Sciatic nerve (tissue), 2 donors: ENCODE results near the gene BANP. TPM values are rescaled to one million over a fixed set of nuclear protein-coding genes. Genes with fewer than 3 reads are reported as not detected.
A peak's percentile ranks its signal among the peaks of the same experiment; 100 is the strongest.
"Not testable (repeated sequence)": the region's sequence is repeated elsewhere in the genome, so short reads cannot be mapped to it uniquely, and the experiment has no call there.

Experiments used
- ATAC-seq: fragments of 200-7000 bp; cut with Tn5 transposase; one replicate; pipeline ENCODE4 v1.9.1; 2020; ENCODE audit warnings: mild to moderate bottlenecking, moderate library complexity
- DNase-seq: peaks from one replicate; pipeline ENCODE4 v3.0.0-alpha.2; 2020; ENCODE audit warnings: low spot score
- intact Hi-C: fragments of 100-400 bp; cut with DNase I; formaldehyde crosslinking; loops from one replicate; pipeline ENCODE4 v1.14.2; 2022
- total RNA-seq: library from RNA; stranded (reverse); fragmentation: NEBNext Ultra II Directional; extraction: Animal tissue kit (Norgen Biotek cat#: 25700); gene quantifications from one replicate; pipeline ENCODE4 v1.2.1, GENCODE V29; 2021
- donor health status: DM: no; HTN: no; CAD: no.
- donor health status: DM: no; HTN: no; CAD: no.

The BANP gene, protein sequence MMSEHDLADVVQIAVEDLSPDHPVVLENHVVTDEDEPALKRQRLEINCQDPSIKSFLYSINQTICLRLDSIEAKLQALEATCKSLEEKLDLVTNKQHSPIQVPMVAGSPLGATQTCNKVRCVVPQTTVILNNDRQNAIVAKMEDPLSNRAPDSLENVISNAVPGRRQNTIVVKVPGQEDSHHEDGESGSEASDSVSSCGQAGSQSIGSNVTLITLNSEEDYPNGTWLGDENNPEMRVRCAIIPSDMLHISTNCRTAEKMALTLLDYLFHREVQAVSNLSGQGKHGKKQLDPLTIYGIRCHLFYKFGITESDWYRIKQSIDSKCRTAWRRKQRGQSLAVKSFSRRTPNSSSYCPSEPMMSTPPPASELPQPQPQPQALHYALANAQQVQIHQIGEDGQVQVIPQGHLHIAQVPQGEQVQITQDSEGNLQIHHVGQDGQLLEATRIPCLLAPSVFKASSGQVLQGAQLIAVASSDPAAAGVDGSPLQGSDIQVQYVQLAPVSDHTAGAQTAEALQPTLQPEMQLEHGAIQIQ
- total RNA-seq: 32.3 TPM

DNA sequence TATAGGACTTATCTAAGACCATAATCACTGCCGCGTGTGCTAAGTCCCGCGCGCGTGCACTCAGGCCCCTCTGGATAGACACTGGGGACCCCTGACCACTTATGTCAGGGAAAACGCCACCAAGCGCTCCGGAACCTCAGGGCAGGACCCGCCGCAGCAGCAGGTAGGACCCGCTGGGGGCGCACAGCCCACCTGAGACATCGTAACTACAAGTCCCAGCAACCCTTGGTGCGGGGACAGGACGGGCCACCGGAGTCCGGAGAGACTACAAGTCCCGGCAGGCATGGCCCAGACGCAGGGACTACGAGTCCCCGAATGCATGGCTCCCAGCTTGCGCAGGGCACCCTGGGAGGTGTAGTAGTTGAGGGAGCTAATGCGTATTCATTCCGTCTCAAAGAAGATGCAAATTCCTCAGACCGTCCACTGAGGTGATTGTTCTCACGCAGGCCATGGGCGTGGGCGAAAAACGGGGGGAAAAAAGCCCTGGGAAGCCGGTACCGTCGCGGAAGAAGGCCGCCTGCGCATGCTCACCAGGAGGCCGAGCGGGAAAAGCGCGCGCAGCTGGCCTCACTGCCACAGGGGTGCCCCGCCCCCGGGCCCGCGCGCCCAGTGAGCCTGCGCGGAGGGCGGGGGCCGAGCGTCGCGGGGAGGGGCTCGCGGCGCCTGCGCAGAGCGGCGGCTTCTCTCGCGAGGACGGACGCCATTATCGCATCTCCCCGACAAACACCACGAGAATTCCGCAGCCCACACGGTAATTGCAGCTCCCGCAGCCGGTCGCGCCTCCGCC, at the start of gene BANP:
Gene BANP (plus strand): TSS at position 670 of the 787 bp plus-strand sequence. CDS start 23,682 bp downstream, outside the sequence.
- intact Hi-C loops: no loop called here
- ATAC-seq: peak; percentile 97
- DNase-seq: peak; percentile 96

DNA sequence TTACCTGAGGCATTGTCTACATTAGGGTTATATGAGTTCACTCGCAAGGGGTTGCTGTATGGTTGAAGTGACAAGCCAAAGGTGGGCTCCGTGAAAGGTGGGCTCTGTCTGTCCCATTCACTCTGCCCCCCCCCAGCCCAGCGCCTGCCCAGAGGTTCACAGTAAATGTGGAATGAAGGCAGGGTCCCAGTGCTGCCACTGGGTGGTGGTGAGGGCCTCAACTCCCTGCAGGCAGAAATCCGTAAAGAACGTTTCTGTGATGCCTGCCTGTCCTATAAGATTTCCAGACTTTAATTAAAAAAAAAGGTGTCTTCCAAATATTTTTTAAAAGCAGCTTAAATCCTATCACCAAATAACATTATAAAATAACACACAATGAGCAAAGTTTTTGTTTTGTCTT, 46.3 kb upstream of the BANP start:
- intact Hi-C loops, DNase-seq, ATAC-seq: not testable (repeated sequence)

DNA sequence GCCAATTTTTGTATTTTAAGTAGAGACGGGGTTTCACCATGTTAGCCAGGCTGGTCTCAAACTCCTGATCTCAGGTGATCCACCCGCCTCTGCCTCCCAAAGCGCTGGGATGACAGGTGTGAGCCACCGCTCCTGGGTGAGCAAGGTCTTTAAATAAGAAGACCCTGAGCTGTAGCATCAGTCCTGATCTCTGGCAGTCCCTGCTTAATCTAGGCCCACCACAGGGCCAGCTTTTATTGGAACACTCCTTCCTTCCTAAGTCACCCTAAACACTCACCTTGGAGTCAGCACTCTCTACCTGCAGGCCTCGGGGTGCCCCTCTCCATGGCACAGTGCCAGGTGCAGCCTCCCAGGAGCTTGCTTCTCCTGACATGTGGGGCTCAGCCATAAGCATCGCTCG, 45.7 kb upstream of the BANP start:
- intact Hi-C loops, DNase-seq, ATAC-seq: not testable (repeated sequence)

DNA sequence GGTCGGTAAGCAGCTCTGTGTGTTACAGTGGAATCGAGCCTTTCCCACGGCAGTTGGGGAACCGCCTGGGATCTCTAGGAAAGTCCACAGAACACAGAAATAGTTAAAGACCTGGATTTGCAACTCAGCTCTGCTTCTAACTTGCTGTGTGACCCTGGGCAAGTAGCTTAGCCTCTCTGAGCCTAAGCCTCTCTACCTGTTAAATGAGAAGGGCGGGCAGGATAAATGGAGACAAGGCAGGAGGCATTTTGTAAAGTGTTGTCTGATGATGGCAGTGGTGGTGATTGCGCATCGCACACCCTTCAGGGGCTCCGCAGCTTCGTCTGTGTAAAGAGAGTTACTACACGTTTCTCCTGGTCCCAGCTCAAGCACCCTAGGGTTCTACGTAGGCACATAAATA, 43.1 kb upstream of the BANP start:
- intact Hi-C loops, DNase-seq, ATAC-seq: not testable (repeated sequence)

DNA sequence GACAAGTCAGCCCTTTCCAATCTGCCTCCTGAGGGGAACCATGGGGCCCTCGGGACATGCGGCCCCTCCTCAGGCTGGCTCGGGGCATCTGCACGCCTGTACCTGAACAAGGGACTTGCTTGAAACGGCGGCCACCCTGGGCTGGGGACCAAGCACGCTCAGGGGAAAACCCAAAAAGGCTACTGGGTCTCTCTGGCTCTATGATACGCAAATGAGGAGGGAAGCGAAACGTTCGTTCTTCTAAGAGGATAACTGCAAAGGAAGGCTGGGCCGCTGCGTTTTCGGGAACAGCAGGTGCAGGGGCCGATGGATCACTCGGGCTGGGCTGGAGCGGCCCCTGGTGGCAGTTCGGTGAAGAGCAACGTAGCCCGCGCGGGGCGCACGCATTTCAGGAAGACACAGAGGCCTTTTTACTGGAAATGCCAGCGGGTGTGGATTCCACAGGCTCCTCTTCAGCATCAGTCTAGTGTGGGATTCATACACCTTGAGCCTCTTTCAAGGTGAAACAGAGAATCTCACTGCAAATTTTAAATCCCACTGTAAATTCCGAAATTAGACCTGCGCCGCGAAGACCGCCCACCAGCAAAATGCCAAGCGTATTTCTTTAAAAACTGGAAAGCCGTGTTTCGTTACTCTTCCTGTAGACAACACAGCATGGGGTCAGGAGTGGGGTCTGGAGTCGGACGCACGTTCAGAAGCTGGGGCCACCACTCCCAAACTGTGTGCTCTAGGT, 41.9 kb upstream of the BANP start:
- DNase-seq: peak; percentile 83
- peak; percentile 39 for ATAC-seq
- intact Hi-C loops: not testable (repeated sequence)

DNA sequence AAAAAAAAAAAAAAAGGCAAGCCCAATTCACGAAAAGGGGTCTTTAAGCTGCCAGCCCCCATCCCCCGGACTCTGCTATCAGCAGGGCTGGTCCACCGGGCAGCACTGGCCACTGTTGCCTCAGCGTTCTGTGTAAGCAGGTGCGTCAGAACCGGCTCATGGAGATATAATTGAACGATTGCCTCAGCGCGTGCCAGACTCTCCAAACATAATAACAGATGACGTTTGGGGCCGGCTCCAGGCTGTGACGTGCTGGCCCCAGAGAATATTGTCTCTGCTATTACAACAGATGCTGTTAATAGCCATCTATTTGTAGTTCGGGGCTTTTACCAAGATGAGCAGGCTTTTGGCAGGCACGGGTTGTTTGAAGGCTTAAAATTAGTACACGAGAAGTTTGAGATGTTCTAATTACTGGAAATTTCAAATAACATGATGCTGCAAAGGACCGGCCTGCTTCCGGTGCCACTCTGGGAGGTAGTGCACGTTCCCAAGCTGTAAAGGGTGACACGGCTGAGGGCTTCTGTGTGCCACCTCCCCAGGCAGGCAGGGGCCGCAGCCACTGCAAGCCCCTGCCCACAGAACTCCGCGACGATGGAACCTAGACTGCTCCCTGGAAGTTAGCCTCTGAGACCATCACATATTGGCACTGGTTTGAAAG, 40.0 kb upstream of the BANP start:
- intact Hi-C loops: not testable (repeated sequence)
- ATAC-seq (peak; percentile 96), DNase-seq (peak; percentile 84)

DNA sequence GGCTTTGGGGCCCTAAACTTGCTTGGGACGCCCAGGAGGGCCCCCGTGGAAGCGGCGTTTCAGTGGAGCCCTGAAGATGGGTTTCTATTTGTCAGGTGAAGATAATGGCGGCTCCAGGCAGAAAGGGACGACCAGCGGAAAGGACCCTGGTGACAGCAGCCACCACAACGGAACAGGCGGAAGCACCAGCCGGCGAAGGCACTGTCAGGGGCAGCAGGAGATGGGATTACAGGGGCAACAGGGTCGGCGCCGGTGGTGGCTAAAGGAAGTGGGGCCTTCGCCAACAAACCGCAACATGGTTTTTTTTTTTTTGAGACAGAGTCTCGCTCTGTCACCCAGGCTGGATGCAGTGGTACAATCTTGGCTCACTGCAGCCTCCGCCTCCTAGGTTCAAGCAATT, 38.5 kb upstream of the BANP start:
- intact Hi-C loops: not testable (repeated sequence)

DNA sequence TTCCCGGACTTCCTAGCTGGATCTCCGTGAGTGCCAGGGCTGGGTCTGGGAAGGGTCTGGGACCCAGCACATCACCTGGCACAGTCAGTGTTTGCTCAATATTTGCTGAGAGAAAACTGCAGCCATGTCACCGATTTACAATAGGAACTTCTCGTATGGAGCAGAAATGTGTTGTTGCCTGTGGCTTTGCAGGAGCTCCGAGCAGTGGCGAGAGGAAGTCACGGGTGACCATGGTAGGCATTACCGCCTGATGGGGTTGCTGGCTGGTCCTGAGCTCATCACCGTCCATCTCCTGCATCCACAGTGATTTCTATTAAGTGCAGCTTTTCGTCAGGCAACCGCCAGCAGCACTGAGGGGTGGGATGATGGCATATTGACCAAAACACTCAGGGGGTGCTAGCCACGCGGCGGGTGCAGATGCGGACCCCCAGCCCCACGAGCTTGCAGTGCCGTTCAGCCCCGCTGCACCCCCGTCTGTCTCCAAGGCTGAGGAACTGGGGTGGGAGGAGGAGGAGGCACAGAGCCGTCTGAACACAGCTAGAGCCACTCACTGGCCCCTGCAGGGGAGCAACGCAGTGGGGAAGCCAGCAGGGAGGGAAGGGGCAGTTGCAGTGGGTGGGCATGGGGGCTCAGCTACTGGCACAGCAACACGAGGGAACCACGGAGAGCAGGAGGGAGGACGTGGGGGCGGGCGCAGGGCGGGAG, 37.1 kb upstream of the BANP start:
- ATAC-seq, intact Hi-C loops, DNase-seq: not testable (repeated sequence)

More for the DNA sequence above, 38.5 kb upstream of the BANP start:
- not testable (repeated sequence) for DNase-seq, ATAC-seq

DNA sequence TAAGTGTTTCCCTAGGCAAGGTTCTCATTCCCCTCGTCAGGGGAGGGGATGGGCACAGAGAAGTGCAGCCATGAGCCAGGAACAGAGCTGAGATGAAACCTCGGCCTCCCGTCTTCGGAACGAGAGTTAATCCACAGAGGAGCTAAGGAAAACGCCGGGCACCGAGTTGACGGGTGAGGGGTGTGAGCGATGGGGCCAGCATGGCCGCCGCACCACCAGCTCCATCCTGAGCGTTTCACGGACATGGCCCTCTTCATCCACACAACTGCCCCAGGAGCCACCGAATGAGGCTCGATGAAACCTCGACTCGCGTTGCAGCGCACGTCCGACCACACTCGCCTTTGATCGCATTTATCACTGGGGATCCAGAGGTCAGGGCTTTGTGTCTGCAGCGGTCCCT, 36.4 kb upstream of the BANP start:
- intact Hi-C loops: no loop called here
- ATAC-seq: no peak
- no peak for DNase-seq

DNA sequence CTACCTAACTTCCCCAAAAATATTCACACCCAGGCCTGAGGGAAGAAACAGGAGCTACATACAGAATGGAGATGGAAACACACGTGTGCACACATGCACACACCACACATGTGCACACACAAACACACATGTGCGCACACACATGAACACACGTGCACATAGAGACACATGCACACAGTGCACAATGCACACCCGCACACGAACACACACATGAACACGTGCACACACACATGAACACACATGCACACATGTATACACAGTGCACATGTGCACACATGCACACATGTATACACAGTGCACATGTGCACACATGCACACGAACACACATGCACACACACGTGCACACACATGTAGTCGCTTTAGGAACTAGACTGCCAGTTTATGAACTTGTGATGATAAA, 33.7 kb upstream of the BANP start:
- ATAC-seq (no peak), DNase-seq (no peak)
- intact Hi-C loops: no loop called here

DNA sequence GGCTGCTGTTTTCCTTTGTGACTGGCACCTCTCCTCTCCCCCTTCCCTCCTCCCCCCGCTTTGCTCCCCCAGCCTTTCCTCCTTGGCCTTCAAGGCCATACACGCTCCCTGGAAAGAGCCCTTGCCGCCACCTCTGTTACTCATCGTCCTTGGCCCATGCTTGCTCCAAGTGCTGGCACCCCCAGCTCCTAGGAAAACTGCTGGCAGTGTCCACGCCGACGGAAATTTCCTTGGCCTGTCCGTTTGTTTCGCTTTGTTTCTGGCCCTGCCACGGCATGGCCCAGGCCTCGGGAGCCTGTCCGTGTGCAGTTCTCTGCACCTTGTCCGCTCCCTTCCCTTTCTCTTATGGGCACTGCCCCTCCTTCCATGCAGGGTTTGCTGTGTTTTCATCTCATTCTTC, 32.9 kb upstream of the BANP start:
- peak; percentile 71 for DNase-seq
- intact Hi-C loops: no loop called here
- ATAC-seq: peak; percentile 71

DNA sequence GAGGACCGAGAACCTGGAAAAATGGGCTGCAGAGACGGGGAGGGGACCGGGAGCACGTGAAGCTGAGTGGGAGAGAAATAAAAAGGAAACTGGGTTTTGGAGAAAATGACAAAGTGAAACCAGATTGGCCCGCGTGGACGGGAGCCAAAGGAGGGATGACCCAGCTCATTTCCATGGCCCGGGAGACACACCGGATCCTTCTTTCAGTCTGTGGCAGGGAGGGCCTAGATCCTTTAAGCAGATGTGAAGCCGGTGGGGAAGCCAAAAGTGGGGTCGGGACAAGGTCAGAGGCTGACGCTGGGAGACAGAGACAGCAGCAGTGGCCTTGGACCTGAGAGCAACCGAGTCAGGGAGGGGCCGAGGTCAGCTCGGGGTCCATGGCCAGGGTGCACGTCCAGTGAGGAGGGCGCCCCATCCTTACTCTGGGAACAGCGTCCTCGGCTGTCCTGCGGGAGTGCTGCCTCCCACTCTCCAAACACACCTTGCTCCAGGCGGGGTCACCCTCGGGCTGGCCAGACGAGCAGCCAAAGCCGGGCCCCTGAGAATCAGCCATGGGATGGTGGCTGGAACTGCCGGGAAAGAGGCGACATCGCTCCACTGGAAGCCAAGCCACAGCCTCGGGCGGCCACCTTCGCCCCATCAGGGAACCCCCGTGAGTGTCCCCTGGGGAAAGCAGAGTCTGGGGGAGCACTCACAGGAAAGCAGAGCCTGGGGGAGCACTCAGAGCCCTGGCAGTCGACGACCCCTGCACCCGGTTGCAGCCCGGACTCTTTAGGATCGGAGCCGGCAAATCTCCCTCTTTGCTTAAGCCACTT, 32.2 kb upstream of the BANP start:
- DNase-seq (peak; percentile 86), ATAC-seq (peak; percentile 83)
- intact Hi-C loops: no loop called here

DNA sequence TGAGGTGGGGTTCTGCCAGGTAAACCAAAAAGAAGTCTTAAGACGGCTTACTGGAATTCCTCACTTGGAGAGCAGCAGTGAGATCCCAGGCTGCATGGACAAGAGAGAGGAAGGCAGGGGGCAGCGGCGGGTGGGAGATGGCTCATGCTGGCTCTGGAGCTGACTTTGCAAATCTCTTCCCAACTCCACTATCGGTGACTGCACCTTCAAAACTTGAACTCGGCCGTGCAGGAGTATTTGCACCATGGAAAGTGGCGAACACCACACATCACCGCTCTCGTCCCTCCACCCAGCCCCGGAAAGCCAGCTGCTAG, 31.6 kb upstream of the BANP start:
- intact Hi-C loops: no loop called here
- DNase-seq (no peak), ATAC-seq (no peak)

DNA sequence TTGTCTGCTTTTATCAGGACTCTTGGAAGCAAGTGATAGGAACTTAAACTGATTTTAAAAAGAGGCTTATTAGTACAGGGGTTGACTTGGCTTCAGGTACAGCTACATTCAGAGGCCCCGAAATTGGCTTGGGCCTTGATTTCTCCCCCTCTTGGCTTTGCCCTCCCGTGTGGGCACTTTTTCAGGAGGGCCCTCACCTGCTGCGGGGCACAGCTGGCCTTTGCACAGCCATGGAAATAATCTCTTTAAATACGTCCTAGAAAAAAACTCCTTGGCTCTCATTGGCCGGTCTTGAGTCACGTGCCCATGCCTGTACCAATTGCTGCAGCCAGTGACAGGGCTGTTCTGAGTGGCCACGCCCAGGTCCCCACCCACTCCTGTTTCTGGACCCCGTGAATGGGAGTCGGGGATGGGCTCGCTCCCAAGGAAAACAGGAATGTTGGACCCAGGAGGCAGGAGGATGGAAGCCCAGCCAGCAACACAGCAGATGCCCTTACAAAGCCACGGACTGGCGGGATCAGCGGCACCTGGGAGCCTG, 29.9 kb upstream of the BANP start:
- intact Hi-C loops: no loop called here
- ATAC-seq: no peak
- DNase-seq: no peak

DNA sequence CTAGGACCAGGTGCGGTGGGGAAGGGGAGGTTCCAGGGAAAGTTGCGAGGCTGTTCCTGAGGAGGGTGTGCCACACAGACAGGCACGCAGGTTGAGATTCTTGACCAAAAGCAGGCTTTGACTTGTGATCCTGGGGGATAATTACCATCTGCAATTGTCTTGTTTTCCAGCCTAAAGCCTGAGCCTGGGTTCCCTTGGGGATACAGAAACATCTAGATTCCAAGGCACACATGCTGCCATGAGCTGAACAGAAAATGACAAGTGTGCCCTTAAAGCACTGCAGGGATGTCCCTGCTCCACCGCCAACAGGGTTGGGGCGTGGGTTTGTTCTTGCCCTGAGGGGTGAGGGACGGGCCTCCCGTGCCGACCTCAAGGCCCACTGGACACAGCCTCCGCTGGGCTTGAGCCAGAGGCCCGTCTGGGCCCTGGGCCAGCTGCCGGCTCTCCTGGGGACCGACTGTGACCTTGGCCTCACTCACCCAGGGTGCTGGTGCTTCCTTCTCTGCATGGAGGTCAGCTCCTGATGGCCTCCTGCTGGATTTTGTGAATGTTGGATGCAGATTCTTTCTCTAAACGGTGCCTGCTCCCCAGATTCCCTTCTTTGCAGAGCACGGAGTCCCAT, 28.9 kb upstream of the BANP start:
- intact Hi-C loops: no loop called here
- ATAC-seq (no peak), DNase-seq (no peak)

DNA sequence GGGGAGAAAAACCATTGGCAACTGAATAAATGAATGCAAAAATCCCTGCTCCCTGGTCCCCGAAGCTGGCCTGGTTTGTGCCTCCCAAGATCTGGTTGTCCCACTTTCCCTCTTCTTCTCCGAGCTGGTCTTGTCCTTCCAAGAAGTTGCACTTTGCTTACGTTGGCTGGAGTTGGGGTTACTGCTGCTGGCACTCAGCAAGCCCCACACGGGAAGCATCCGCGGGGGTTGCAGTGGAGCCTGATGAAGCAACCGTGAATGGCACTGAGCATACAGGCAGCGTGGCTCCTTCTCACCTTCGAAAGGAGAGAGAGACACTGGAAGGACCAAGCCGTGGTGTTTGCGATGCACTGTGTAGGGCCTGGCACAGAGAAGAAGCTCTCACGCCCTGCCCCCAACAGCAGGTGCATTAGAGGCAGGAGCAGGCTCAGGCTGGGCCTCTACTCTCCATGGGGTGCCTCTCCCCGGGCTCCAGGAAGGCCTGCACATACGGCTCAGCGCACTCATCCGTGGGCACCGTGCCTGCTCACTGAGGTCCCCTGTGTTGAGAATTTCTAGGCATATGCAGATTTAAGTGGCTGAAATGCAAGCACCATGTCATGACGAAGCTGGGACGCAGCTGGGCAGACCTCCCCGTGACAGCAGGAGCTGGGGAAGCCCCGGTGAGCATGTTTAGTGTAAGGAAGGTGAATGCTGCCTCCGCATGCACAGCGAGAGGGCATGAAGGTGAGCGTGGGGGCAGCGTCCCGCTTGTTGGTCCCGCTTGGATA, 27.0 kb upstream of the BANP start:
- DNase-seq (no peak), ATAC-seq (peak; percentile 38)
- intact Hi-C loops: no loop called here
